ENCODE results near the gene SGMS2.
A peak's percentile ranks its signal among the peaks of the same experiment; 100 is the strongest.

The SGMS2 gene

GRCh38 chr4:107870916-107871786 is 46.4 kb downstream of the SGMS2 start:
- TF ChIP-seq ZFX (IDR thresholded peaks at IDR 0.05; ENCODE audit: borderline replicate concordance) = no peak
- peak overlapping the region; percentile 46 for H3K27ac ChIP-seq

GRCh38 chr4:107874024-107874423 is 49.3 kb downstream of the SGMS2 start:
- no peak for TF ChIP-seq ZFX (IDR thresholded peaks at IDR 0.05; ENCODE audit: borderline replicate concordance)
- no peak for TF ChIP-seq CTCF (IDR thresholded peaks at IDR 0.05)
- no peak overlapping the region for H3K27ac ChIP-seq

GRCh38 chr4:107876099-107876498 is 51.4 kb downstream of the SGMS2 start:
- H3K27ac ChIP-seq = peak overlapping the region; percentile 85
- TF ChIP-seq CTCF (IDR thresholded peaks at IDR 0.05) (no peak), ZFX (IDR thresholded peaks at IDR 0.05; ENCODE audit: borderline replicate concordance) (no peak)

- TF ChIP-seq CTCF (IDR thresholded peaks at IDR 0.05) = no peak
- TF ChIP-seq ZFX (IDR thresholded peaks at IDR 0.05; ENCODE audit: borderline replicate concordance) = no peak
- peak overlapping the region; percentile 85 for H3K27ac ChIP-seq
Measured at GRCh38 chr4:107877361-107877760, 52.6 kb downstream of the SGMS2 start.

GRCh38 chr4:107885865-107886264 is 61.1 kb downstream of the SGMS2 start:
- TF ChIP-seq CTCF (IDR thresholded peaks at IDR 0.05) (no peak), ZFX (IDR thresholded peaks at IDR 0.05; ENCODE audit: borderline replicate concordance) (no peak)
- H3K27ac ChIP-seq = no peak overlapping the region

GRCh38 chr4:107888237-107888636 is 63.5 kb downstream of the SGMS2 start:
- no peak overlapping the region for H3K27ac ChIP-seq
- TF ChIP-seq ZFX (IDR thresholded peaks at IDR 0.05; ENCODE audit: borderline replicate concordance) (no peak), CTCF (IDR thresholded peaks at IDR 0.05) (no peak)

- no peak overlapping the region for H3K27ac ChIP-seq
- no peak for TF ChIP-seq CTCF (IDR thresholded peaks at IDR 0.05)
Measured at GRCh38 chr4:107890779-107891178, 66.0 kb downstream of the SGMS2 start.
